Activated naive CD4-positive, alpha-beta T cell treated with anti-CD3 and anti-CD28 coated beads, Interleukin-2, amount 50 U/mL, for 16 hours (primary cell): ENCODE results near the gene LRRC66.

Source experiments
- DNase-seq: peaks from one replicate; pipeline ENCODE4 v3.0.0-alpha.2; 2020

The LRRC66 gene

DNA sequence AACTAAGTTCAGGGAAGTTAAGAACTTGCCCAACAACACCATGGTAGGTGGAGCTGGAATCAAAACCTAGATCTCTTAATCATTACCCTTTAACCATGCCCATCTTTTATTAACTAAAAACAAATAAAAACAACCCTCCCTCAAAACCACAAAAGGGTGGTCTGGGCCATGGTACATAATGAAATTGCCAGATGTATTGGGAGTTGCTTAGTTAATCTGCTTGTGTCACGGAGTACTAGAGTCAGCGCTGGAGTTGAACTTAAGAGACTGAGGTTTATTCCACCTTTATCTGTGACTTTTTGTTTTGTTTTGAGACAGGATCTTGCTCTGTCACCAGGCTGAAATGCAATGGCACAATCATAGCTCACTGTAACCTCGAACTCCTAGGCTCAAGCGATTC, 13.3 kb downstream of the LRRC66 start:
- no peak for DNase-seq

DNA sequence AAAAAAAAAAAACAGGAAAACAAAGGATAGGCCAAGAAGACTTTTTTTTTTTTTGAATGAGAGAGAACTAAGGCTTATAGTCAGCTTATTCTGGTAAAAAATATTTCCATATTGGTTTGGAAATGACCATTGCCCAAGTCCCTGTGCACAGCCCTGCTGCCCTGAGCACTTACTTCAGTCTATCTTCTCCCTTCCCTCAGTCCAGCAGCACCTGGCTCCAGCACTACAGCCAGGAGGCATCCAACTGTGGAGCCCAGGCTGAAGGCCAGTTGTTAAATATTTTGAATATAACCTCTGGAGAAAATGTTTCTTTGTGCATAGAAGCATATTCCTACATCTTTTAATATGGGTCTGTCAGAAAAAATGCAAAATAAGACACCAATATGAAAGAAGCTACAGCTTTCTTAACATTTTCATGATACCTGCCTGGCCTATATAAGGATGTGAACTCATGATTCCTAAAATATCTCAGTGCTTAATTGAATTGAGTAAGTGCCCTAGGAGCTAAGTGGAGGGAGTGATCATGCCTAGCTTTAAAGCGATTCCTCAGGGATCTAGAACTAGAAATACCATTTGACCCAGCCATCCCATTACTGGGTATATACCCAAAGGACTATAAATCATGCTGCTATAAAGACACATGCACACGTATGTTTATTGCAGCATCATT, 14.4 kb downstream of the LRRC66 start:
- no peak for DNase-seq

DNA sequence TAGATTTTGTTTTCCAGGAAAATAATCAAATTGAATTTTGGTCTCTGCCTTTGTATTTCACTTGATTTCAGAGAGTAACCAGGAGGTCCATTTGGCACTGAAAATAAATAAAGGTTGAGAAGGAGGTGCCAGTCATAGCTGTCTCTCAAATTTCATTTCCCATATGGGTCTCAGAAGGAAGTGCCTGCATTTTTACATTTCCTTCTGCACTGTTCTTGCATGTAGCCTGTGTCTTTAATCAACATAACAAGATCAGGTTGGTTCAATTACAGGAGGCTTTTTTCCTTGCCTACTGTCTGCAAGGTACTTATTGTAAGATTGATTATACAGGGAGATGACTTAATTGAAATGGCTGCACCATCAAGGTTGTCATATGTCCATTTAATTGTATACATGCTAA, 15.7 kb downstream of the LRRC66 start:
- DNase-seq: no peak

DNA sequence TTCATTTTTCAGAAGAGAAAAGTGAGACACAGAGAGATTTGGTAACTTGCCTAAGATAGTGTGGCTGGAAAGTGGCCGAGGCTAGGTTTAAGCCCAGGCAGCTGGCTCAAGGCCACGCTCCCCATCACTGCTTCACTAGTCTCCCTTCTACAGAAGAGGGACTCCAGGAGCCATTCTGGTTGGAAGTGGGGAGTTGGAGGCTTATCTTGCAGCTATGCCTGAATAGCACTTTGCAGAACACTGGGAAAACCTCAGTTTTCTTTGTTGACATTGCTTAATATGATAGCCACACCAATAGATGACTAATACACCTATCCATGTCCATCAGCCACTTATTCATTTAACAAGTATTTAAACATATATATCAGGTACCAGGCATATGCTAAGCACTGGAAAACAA, 18.5 kb downstream of the LRRC66 start:
- DNase-seq: no peak

DNA sequence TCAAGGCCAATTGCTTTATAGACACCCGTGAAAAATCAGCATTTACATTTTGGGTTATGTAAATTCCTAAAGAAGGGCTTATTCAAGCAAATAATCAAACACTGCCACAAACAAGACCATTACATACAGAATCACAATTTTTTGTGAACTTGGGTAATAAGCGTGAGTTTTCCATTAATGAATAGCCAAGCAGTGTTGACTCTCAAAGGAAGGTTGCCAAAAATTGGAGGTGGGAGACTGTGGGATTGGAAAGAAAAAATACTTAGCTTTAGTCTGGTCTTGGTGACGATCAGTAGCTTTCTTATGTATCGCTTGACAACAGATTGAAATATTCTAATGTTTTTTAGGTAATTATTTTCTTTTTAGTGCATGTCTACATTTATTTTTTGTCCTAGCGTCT, 20.9 kb downstream of the LRRC66 start:
- DNase-seq: no peak

DNA sequence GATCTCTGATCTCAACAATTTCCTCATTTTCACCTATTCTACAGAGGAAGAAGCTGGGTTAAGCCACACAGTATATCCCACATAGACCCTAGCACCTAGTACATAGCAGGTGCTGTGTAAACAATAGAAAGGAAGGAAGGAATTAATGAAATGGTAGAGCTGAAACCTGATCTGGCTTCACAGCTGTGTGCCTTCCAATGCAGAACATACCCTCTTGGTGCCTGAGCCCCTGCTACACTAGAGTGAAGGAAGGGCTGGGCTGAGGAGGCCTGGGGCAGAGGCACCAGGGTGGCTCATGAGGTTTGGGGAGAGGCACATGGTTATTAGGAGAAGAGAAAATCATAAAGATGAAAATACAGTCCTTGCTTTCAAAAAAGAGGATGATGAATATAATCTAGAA, 21.3 kb downstream of the LRRC66 start:
- no peak for DNase-seq

DNA sequence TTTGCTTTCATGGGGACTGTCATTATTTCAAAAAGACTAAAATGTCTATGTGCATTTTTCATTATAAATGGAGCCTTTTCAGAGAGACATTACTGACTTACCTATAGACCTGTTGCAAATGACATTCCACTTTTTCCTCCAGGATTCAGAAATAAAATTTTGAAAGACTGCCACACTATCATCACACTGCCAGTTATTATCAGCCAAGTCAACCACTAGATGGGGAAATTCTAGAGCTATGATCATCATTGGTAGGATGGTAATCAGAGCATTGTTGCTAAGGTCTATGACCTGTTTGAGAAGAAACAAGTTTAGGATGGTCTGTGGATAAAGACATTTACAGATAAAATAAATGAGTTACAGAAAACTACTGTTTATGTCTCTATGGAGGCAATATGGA, 22.5 kb downstream of the LRRC66 start:
- DNase-seq: no peak

DNA sequence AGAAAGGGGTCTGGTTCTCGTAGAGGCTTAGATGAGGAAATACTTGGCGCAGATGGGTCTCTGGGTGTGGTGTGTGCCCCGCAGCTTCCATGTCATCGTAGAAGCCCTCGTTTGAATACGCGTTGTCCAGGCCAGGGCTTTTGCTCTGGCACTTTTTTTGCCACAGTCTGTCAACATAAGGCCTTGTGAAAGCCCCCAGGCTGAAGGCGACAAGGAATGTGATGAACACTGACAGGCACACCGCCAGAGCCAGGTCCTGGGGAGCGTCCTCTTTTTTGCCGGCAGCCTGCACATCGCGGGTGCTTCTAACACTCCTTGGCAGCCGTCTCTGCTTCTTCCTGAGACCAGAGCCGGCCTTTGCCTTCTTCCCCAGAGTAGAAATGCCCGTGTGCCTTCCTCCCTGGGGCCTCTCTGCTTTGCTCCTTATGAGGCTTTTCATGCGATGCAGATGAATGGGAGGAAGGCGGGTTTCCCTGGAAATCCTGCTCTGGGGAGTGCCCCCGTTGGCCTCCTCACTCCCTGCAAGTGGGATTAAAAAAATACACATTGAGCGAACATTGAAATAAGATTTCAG, 24.4 kb downstream of the LRRC66 start:
- no peak for DNase-seq

DNA sequence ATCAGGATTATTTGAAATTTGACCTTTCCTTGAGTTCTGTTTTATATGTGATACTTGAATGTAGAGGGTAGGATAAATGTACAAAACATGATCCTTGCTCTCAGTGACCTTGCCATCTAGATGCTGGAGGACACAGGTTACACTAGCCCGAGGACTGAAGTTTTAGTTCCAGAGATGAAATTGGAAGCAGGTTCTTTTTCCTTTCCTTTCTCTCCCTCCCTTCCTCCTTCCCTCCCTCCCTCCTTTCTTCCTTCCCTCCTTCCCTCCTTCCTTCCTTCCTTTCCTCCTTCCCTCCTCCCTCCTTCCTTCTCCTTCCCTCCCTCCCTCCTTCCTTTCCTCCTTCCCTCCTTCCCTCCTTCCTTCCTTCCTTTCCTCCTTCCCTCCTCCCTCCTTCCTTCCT, 54.3 kb downstream of the LRRC66 start:
- no peak for DNase-seq

DNA sequence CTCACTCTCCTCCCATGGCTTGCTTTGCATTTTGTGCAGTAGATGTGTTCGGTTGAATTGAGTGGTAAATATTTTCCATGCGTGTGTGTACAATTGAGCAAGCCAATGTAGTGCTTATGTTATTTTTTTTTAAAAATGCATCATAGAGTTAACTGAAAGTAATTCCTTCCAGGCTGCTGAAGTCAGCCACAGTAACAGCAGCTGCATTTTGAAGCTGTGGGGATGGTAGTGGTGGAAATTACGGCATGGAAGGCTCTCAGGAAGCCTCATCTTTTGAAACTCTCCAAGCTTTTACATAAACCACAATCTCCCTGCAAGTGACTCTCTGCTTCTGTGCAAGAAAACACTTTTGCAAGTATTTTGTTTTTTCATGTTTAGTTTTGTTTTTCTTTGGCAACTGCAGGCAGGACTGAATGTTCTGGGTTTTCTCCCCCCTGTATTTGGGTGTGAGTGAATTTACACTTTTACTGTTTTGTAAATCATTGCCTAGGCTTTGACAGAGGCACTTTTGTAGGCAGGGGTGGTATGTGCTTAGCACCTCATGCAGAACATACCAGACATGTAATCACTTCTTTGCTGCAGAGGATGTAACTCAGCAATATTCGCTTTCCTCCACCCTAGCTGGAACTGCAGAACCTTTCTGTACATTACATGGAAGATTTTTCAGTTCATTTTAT, 56.2 kb downstream of the LRRC66 start:
- no peak for DNase-seq

DNA sequence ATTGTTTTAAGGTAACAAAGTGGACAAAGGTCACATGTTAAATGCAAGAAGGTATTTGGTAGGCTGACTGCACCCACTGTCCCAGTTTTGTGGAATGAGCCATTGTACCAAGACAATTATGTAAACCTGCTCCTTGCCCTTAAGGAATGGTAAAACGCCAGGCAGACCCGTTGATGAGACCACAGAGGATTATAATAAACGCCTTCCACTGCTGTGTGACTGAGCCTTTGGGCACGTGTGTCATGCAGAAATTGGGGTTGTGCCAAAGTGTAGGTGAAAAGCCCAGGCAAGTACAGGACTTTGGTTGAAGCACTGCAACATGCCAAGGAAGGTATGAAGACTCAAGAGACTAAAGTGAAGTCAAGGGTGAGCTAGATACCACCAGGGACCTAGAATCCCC, 59.7 kb downstream of the LRRC66 start:
- no peak for DNase-seq

DNA sequence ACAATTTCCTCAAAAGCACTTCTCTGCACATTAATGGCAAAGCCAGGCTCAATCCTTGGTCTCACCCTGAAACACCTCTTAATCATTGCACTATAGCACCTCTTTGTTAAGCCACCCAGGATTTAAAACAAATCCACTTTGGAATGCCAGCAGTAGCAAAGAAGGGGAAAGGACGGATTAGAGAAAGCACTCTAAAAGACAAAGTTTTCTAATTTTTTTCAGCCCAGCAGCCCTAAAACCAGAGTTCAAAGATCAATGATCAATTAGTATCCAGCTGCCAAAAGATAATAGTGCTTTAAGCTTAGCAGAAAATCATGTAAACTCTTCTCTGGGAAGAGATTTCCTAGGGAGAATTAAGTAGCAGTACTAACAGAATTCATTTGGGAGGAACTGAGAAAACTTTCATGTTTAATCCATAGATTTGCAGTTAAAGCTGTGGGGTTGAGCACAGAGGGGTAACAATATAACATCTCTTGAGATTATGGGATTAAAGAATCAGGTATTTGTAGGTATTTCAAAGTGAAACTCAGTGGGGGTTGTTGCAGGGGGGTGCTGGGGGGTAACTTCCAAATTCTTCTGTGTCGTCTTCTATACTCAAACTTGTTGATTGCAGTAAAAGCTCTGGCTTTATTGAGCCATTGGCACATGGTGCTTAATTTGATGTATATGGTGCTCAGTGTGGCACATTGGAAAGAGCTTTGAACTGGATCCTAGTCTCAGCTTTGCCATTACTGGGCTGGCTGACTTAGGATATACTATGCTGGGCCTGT, 61.8 kb downstream of the LRRC66 start:
- no peak for DNase-seq
